Endodermal cell (in vitro differentiated cells): ENCODE results near the gene XG. TPM values are rescaled to one million over a fixed set of nuclear protein-coding genes. Genes with fewer than 3 reads are reported as not detected.

Source experiments
- DNase-seq: peaks from one replicate; pipeline ENCODE4 v3.0.0-alpha.2; 2017
- H3K27ac ChIP-seq: 2 replicates; pipeline ENCODE4 v1.5.1; 2013; ENCODE audit warnings: mild to moderate bottlenecking, low read depth, low read length, moderate library complexity
- H3K27me3 ChIP-seq: 2 replicates; pipeline ENCODE4 v1.6.1; 2013; ENCODE audit warnings: mild to moderate bottlenecking, low read length, moderate library complexity; ENCODE audit not compliant: insufficient read depth, control insufficient read depth, poor library complexity, severe bottlenecking
- H3K36me3 ChIP-seq: 2 replicates; pipeline ENCODE4 v1.7.0; 2013; ENCODE audit warnings: mild to moderate bottlenecking, low read length, moderate library complexity; ENCODE audit not compliant: control insufficient read depth, insufficient read depth
- H3K4me1 ChIP-seq: one replicate; pipeline ENCODE4 v1.7.0; 2013; ENCODE audit warnings: low read length; ENCODE audit not compliant: control insufficient read depth, insufficient read depth
- H3K4me3 ChIP-seq: 2 replicates; pipeline ENCODE4 v1.5.1; 2013; ENCODE audit warnings: mild to moderate bottlenecking, low read length, moderate library complexity
- H3K9ac ChIP-seq: 2 replicates; pipeline ENCODE4 v1.6.1; 2013; ENCODE audit warnings: mild to moderate bottlenecking, low read length, moderate library complexity; ENCODE audit not compliant: poor library complexity, severe bottlenecking; ENCODE audit errors: extremely low read depth
- H3K9me3 ChIP-seq: 2 replicates; pipeline ENCODE4 v1.6.1; 2013; ENCODE audit warnings: mild to moderate bottlenecking, low read length, moderate library complexity; ENCODE audit not compliant: control insufficient read depth
- H3K27ac Mint-ChIP-seq: 2 replicates; pipeline ENCODE4 v1.8.0; 2020; ENCODE audit warnings: mixed read lengths
- H3K27me3 Mint-ChIP-seq: 2 replicates; pipeline ENCODE4 v1.8.0; 2021; ENCODE audit warnings: mild to moderate bottlenecking, mixed read lengths; ENCODE audit not compliant: insufficient read depth
- H3K36me3 Mint-ChIP-seq: 2 replicates; pipeline ENCODE4 v1.8.0; 2020; ENCODE audit warnings: low read depth, mixed read lengths
- H3K4me1 Mint-ChIP-seq: 2 replicates; pipeline ENCODE4 v1.8.0; 2020; ENCODE audit warnings: mixed read lengths
- H3K4me3 Mint-ChIP-seq: 2 replicates; pipeline ENCODE4 v1.8.0; 2020; ENCODE audit warnings: mild to moderate bottlenecking, moderate library complexity, mixed read lengths
- H3K9me3 Mint-ChIP-seq: 2 replicates; pipeline ENCODE4 v1.8.0; 2020; ENCODE audit warnings: mild to moderate bottlenecking, mixed read lengths
- WGBS, 2 experiments: methylation state at CpG; one replicate each; pipeline versions ENCODE4 v1.1.5 to v1.1.7; 2013; ENCODE audit warnings: missing lambda C conversion rate in 2 of 2, mixed read lengths in 1 of 2; ENCODE audit not compliant: insufficient coverage in 1 of 2, insufficient read length in 1 of 2; 5-methylcytosine and 5-hydroxymethylcytosine counted together
- total RNA-seq, 2 donors: library from RNA; stranded (reverse); fragmentation: NEBNext Ultra II Directional in 1 of 2; extraction: Animal tissue kit (Norgen Biotek cat#: 25700) in 1 of 2; gene quantifications; 2 replicates in 1 of 2; 3 replicates in 1 of 2; pipeline ENCODE4 v1.2.1, GENCODE V29; 2021
- TF ChIP-seq, protein P1 (sequence below): fragments of 200-600 bp; sonication (generic); conservative IDR thresholded peaks from 2 replicates; pipeline ENCODE4 v1.5.0; 2021; ENCODE audit warnings: antibody characterized with exemption, mild to moderate bottlenecking

Gene XG
- total RNA-seq, 2 donors from 2014 or later = 1.1 to 1.3 TPM

- TF ChIP-seq, protein P1, sequence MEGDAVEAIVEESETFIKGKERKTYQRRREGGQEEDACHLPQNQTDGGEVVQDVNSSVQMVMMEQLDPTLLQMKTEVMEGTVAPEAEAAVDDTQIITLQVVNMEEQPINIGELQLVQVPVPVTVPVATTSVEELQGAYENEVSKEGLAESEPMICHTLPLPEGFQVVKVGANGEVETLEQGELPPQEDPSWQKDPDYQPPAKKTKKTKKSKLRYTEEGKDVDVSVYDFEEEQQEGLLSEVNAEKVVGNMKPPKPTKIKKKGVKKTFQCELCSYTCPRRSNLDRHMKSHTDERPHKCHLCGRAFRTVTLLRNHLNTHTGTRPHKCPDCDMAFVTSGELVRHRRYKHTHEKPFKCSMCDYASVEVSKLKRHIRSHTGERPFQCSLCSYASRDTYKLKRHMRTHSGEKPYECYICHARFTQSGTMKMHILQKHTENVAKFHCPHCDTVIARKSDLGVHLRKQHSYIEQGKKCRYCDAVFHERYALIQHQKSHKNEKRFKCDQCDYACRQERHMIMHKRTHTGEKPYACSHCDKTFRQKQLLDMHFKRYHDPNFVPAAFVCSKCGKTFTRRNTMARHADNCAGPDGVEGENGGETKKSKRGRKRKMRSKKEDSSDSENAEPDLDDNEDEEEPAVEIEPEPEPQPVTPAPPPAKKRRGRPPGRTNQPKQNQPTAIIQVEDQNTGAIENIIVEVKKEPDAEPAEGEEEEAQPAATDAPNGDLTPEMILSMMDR = no peak
- Histone ChIP-seq H3K36me3 (peaks cover 21% of the 10 kb centered on the region), H3K9ac (no peak overlapping the region), H3K4me3 (no peak overlapping the region), H3K4me1 (no peaks in the 10 kb centered on the region), H3K27ac (no peak overlapping the region), H3K9me3 (peaks cover 26% of the 10 kb centered on the region), H3K27me3 (no peaks in the 10 kb centered on the region)
- Mint-ChIP-seq H3K27me3 (no peaks in the 10 kb centered on the region), H3K9me3 (peaks cover 42% of the 10 kb centered on the region), H3K4me3 (no peak overlapping the region), H3K4me1 (peaks cover 2% of the 10 kb centered on the region), H3K36me3 (peaks cover 85% of the 10 kb centered on the region), H3K27ac (no peak overlapping the region)
- WGBS, 2 experiments = 100% methylated on average over 2 of the region's 2 CpGs; no CpG with 5 or more reads in 1 of the 2 experiments
- DNase-seq = no peak
These were observed 86.1 kb downstream of the XG start for GRCh38 chrX:2837961-2838360.

GRCh38 chrX:2840961-2841360 lies 89.1 kb downstream of the XG start:
- no peaks in the 10 kb centered on the region for H3K27me3 ChIP-seq
- Mint-ChIP-seq H3K4me1 (no peaks in the 10 kb centered on the region), H3K27me3 (no peaks in the 10 kb centered on the region), H3K4me3 (no peak overlapping the region), H3K36me3 (peaks cover 68% of the 10 kb centered on the region), H3K9me3 (peaks cover 42% of the 10 kb centered on the region), H3K27ac (no peak overlapping the region)
- no peak overlapping the region for H3K27ac ChIP-seq
- H3K9ac ChIP-seq = no peak overlapping the region
- H3K36me3 ChIP-seq = peaks cover 18% of the 10 kb centered on the region
- TF ChIP-seq, protein P1 = no peak
- H3K4me1 ChIP-seq = no peaks in the 10 kb centered on the region
- DNase-seq = no peak
- H3K9me3 ChIP-seq = peaks cover 26% of the 10 kb centered on the region
- no peak overlapping the region for H3K4me3 ChIP-seq
- 94 to 100% methylated on average over 1 of the region's 1 CpG for WGBS, 2 experiments

GRCh38 chrX:2841537-2841936 lies 89.7 kb downstream of the XG start:
- Mint-ChIP-seq H3K27me3 (no peaks in the 10 kb centered on the region), H3K27ac (no peak overlapping the region), H3K36me3 (peaks cover 64% of the 10 kb centered on the region), H3K4me3 (no peak overlapping the region), H3K4me1 (no peaks in the 10 kb centered on the region), H3K9me3 (peaks cover 37% of the 10 kb centered on the region)
- TF ChIP-seq, protein P1 = no peak
- H3K9ac ChIP-seq = no peak overlapping the region
- H3K4me3 ChIP-seq = no peak overlapping the region
- 61 to 96% methylated on average over 4 to 8 of the region's 9 CpGs for WGBS, 2 experiments
- H3K27me3 ChIP-seq = no peaks in the 10 kb centered on the region
- peaks cover 26% of the 10 kb centered on the region for H3K9me3 ChIP-seq
- H3K36me3 ChIP-seq = peaks cover 14% of the 10 kb centered on the region
- H3K27ac ChIP-seq = no peak overlapping the region
- peak; percentile 19 for DNase-seq
- no peaks in the 10 kb centered on the region for H3K4me1 ChIP-seq
